ENCODE results near the gene BAIAP2L1. TPM values are rescaled to one million over a fixed set of nuclear protein-coding genes. Genes with fewer than 3 reads are reported as not detected.
"Not testable (repeated sequence)": the region's sequence is repeated elsewhere in the genome, so short reads cannot be mapped to it uniquely, and the experiment has no call there.

Gene BAIAP2L1
- total RNA-seq, 2 donors from 2014 or later = 2.4 TPM

GRCh38 chr7:98404840-98405239 is 4.0 kb upstream of the BAIAP2L1 start:
- intact Hi-C loops (cut with DNase I) = no loop called here
- no peak for DNase-seq
- no peak for ATAC-seq

GRCh38 chr7:98399890-98400541 is 874 bp downstream of the BAIAP2L1 start:
- DNase-seq (no peak), ATAC-seq (no peak)
- intact Hi-C loops (cut with DNase I) = loop anchor here in 1 of 2 donors (2.0 kb wide), 1 partner anchor 105 kb away; no protein-coding TSS in a partner anchor

GRCh38 chr7:98399462-98399861 is 1.4 kb downstream of the BAIAP2L1 start:
- DNase-seq (no peak), ATAC-seq (no peak)
- intact Hi-C loops (cut with DNase I) = no loop called here

- DNase-seq (no peak), ATAC-seq (no peak)
- intact Hi-C loops (cut with DNase I) = no loop called here
Measured at GRCh38 chr7:98398567-98399372, 2.1 kb downstream of the BAIAP2L1 start.

GRCh38 chr7:98396768-98397167 is 4.1 kb downstream of the BAIAP2L1 start:
- intact Hi-C loops (cut with DNase I) = no loop called here
- no peak for DNase-seq
- ATAC-seq = no peak

GRCh38 chr7:98395951-98396350 is 4.9 kb downstream of the BAIAP2L1 start:
- intact Hi-C loops (cut with DNase I) = no loop called here
- no peak for DNase-seq
- no peak for ATAC-seq

- DNase-seq = no peak
- ATAC-seq = no peak
- intact Hi-C loops (cut with DNase I) = no loop called here
Measured at GRCh38 chr7:98395481-98395880, 5.4 kb downstream of the BAIAP2L1 start.

- DNase-seq (no peak), ATAC-seq (no peak)
- intact Hi-C loops (cut with DNase I) = no loop called here
Measured at GRCh38 chr7:98394377-98394836, 6.5 kb downstream of the BAIAP2L1 start.

- DNase-seq = no peak
- ATAC-seq = no peak
- intact Hi-C loops (cut with DNase I) = no loop called here
Measured at GRCh38 chr7:98387544-98388226, 13.2 kb downstream of the BAIAP2L1 start.

GRCh38 chr7:98387131-98387530 is 13.8 kb downstream of the BAIAP2L1 start:
- no peak for DNase-seq
- intact Hi-C loops (cut with DNase I) = no loop called here
- no peak for ATAC-seq

GRCh38 chr7:98385532-98385931 is 15.4 kb downstream of the BAIAP2L1 start:
- intact Hi-C loops (cut with DNase I); ATAC-seq; DNase-seq: not testable (repeated sequence)

- DNase-seq (no peak), ATAC-seq (no peak)
- intact Hi-C loops (cut with DNase I) = no loop called here
Measured at GRCh38 chr7:98378210-98378819, 22.6 kb downstream of the BAIAP2L1 start.

- DNase-seq = no peak
- intact Hi-C loops (cut with DNase I) = no loop called here
- ATAC-seq = no peak
Measured at GRCh38 chr7:98376711-98377110, 24.2 kb downstream of the BAIAP2L1 start.

GRCh38 chr7:98375664-98376063 is 25.2 kb downstream of the BAIAP2L1 start:
- intact Hi-C loops (cut with DNase I) = no loop called here
- DNase-seq (no peak), ATAC-seq (no peak)

- no peak for DNase-seq
- ATAC-seq = no peak
- intact Hi-C loops (cut with DNase I) = no loop called here
Measured at GRCh38 chr7:98374285-98374680, 26.6 kb downstream of the BAIAP2L1 start.

GRCh38 chr7:98372993-98373392 is 27.9 kb downstream of the BAIAP2L1 start:
- intact Hi-C loops (cut with DNase I) = no loop called here
- no peak for ATAC-seq
- DNase-seq = no peak

- intact Hi-C loops (cut with DNase I) = no loop called here
- ATAC-seq = no peak
Measured at GRCh38 chr7:98369726-98370125, 31.2 kb downstream of the BAIAP2L1 start.

GRCh38 chr7:98368716-98369115 is 32.2 kb downstream of the BAIAP2L1 start:
- no peak for DNase-seq
- ATAC-seq = no peak
- intact Hi-C loops (cut with DNase I) = no loop called here

More at GRCh38 chr7:98369726-98370125, 31.2 kb downstream of the BAIAP2L1 start:
- no peak for DNase-seq

- no peak for DNase-seq
- ATAC-seq = no peak
- intact Hi-C loops (cut with DNase I) = no loop called here
Measured at GRCh38 chr7:98366562-98366938, 34.3 kb downstream of the BAIAP2L1 start.

All from left cardiac atrium (tissue), 4 donors.